ENCODE results near the gene NOP53.

The NOP53 gene

GRCh38 chr19:47700934-47701716 is 44.2 kb upstream of the NOP53 start:
- no peak for DNase-seq (ENCODE audit: low read depth)
- TF ChIP-seq CTCF (conservative IDR thresholded peaks at IDR 0.05; ENCODE audit: control insufficient read depth, insufficient read depth, low read depth, low read length), result no peak
- no peak overlapping the region for H3K4me3 ChIP-seq (ENCODE audit: control insufficient read depth, low read depth, low read length)

- DNase-seq (ENCODE audit: low read depth), result no peak
- no peak for TF ChIP-seq CTCF (conservative IDR thresholded peaks at IDR 0.05; ENCODE audit: control insufficient read depth, insufficient read depth, low read depth, low read length)
- H3K4me3 ChIP-seq (ENCODE audit: control insufficient read depth, low read depth, low read length), result no peak overlapping the region
Measured at GRCh38 chr19:47701717-47702552, 43.4 kb upstream of the NOP53 start.

- no peak overlapping the region for H3K4me3 ChIP-seq (ENCODE audit: control insufficient read depth, low read depth, low read length)
- TF ChIP-seq CTCF (conservative IDR thresholded peaks at IDR 0.05; ENCODE audit: control insufficient read depth, insufficient read depth, low read depth, low read length), result no peak
- DNase-seq (ENCODE audit: low read depth), result no peak
Measured at GRCh38 chr19:47702671-47703070, 42.7 kb upstream of the NOP53 start.

GRCh38 chr19:47703301-47703700 is 42.0 kb upstream of the NOP53 start:
- no peak for TF ChIP-seq CTCF (conservative IDR thresholded peaks at IDR 0.05; ENCODE audit: control insufficient read depth, insufficient read depth, low read depth, low read length)
- no peak overlapping the region for H3K4me3 ChIP-seq (ENCODE audit: control insufficient read depth, low read depth, low read length)
- no peak for DNase-seq (ENCODE audit: low read depth)

GRCh38 chr19:47704024-47704423 is 41.3 kb upstream of the NOP53 start:
- H3K4me3 ChIP-seq (ENCODE audit: control insufficient read depth, low read depth, low read length), result no peak overlapping the region
- TF ChIP-seq CTCF (conservative IDR thresholded peaks at IDR 0.05; ENCODE audit: control insufficient read depth, insufficient read depth, low read depth, low read length), result no peak
- DNase-seq (ENCODE audit: low read depth), result peak; percentile 85

- H3K4me3 ChIP-seq (ENCODE audit: control insufficient read depth, low read depth, low read length), result no peak overlapping the region
- DNase-seq (ENCODE audit: low read depth), result no peak
- no peak for TF ChIP-seq CTCF (conservative IDR thresholded peaks at IDR 0.05; ENCODE audit: control insufficient read depth, insufficient read depth, low read depth, low read length)
Measured at GRCh38 chr19:47704656-47705055, 40.7 kb upstream of the NOP53 start.
